ENCODE data around the gene MPDU1. TPM values are rescaled to one million over a fixed set of nuclear protein-coding genes. Genes with fewer than 3 reads are reported as not detected.

MPDU1 gene
- total RNA-seq, 1 donor from 2014 or later = 55.3 TPM

GRCh38 chr17:7588553-7589203 is 5.0 kb downstream of the MPDU1 start:
- ATAC-seq (no peak), DNase-seq (no peak)
- Histone ChIP-seq H3K36me3 (peaks cover 64% of the 10 kb centered on the region), H3K27me3 (ENCODE audit: low read depth) (no peaks in the 10 kb centered on the region), H3K4me1 (peaks cover 33% of the 10 kb centered on the region), H3K27ac (peak overlapping the region; percentile 49), H3K9me3 (no peaks in the 10 kb centered on the region), H3K4me3 (peak overlapping the region; percentile 40)
- intact Hi-C loops (cut with DNase I) = no loop called here
- TF ChIP-seq, protein P1, sequence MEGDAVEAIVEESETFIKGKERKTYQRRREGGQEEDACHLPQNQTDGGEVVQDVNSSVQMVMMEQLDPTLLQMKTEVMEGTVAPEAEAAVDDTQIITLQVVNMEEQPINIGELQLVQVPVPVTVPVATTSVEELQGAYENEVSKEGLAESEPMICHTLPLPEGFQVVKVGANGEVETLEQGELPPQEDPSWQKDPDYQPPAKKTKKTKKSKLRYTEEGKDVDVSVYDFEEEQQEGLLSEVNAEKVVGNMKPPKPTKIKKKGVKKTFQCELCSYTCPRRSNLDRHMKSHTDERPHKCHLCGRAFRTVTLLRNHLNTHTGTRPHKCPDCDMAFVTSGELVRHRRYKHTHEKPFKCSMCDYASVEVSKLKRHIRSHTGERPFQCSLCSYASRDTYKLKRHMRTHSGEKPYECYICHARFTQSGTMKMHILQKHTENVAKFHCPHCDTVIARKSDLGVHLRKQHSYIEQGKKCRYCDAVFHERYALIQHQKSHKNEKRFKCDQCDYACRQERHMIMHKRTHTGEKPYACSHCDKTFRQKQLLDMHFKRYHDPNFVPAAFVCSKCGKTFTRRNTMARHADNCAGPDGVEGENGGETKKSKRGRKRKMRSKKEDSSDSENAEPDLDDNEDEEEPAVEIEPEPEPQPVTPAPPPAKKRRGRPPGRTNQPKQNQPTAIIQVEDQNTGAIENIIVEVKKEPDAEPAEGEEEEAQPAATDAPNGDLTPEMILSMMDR (IDR thresholded peaks at IDR 0.05) = no peak

GRCh38 chr17:7589204-7589868 is 5.7 kb downstream of the MPDU1 start:
- Histone ChIP-seq H3K4me3 (peak overlapping the region; percentile 40), H3K36me3 (peaks cover 70% of the 10 kb centered on the region), H3K27ac (peak overlapping the region; percentile 49), H3K9me3 (no peaks in the 10 kb centered on the region), H3K4me1 (peaks cover 30% of the 10 kb centered on the region), H3K27me3 (ENCODE audit: low read depth) (no peaks in the 10 kb centered on the region)
- TF ChIP-seq, protein P1 (IDR thresholded peaks at IDR 0.05) = peak; percentile 85
- intact Hi-C loops (cut with DNase I) = no loop called here
- ATAC-seq = peak; percentile 85 to 87
- peak; percentile 90 for DNase-seq

- Histone ChIP-seq H3K27me3 (ENCODE audit: low read depth) (no peaks in the 10 kb centered on the region), H3K9me3 (no peaks in the 10 kb centered on the region), H3K4me1 (peaks cover 23% of the 10 kb centered on the region), H3K36me3 (peaks cover 78% of the 10 kb centered on the region), H3K4me3 (peak within 1 kb of the TSS; percentile 40), H3K27ac (peak within 1 kb of the TSS; percentile 49)
- DNase-seq (no peak), ATAC-seq (peak in 1 of 2 donors; percentile 2)
- TF ChIP-seq, protein P1 (IDR thresholded peaks at IDR 0.05) = no peak
- intact Hi-C loops (cut with DNase I) = no loop called here
These were observed 6.4 kb downstream of the MPDU1 start, which contains the start of gene SOX15 for GRCh38 chr17:7589891-7590691. SOX15 (minus strand) TSS chr17:7590094; CDS start chr17:7589676, 418 bp downstream.

DNA sequence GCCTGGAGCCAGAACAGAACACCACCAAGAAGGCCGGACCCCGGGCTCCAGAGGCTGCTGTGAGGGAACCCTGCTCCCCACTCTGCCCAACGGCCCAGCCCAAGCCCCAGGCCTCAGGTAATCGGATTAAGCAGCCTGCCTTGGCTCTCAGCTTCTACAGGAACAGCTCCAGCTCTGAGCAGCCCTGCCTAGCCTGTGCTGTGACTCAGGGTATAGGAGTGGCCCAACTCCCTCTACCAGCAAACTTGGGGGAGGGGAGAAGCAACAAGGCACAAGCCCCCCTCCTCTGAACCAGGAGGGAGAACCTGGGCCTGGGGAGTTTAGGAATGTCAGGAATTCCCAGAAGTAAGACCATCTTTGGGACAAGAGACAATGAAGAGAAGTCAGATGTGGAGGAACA is 7.1 kb downstream of the MPDU1 start:
- ATAC-seq (no peak), DNase-seq (no peak)
- H3K36me3 ChIP-seq = peaks cover 84% of the 10 kb centered on the region
- H3K4me1 ChIP-seq = peaks cover 21% of the 10 kb centered on the region
- TF ChIP-seq, protein P1 (IDR thresholded peaks at IDR 0.05) = no peak
- no peak overlapping the region for H3K4me3 ChIP-seq
- no peak overlapping the region for H3K27ac ChIP-seq
- H3K27me3 ChIP-seq (ENCODE audit: low read depth) = no peaks in the 10 kb centered on the region
- no peaks in the 10 kb centered on the region for H3K9me3 ChIP-seq
- intact Hi-C loops (cut with DNase I) = no loop called here

DNA sequence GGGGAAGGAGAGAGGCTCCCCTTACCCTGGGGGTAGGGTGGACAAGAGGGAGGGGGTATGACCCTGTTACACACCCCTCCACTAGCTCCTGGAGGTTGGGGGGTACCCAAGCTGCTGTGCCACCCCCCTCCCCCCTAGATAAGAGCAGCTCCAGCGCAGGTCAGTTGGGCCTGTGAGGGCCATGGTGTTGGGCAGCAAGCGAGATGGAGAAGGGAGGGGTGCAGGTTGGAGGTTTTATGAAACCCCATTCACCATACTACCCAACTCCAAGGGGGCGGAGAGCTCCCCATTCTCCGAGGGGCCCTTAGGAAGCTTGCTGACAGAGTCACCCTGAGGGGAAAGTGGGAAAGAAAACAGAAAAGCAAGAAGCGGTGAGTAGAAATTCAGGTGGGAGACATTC is 7.9 kb downstream of the MPDU1 start:
- Histone ChIP-seq H3K9me3 (no peaks in the 10 kb centered on the region), H3K36me3 (peaks cover 90% of the 10 kb centered on the region), H3K27ac (no peak overlapping the region), H3K27me3 (ENCODE audit: low read depth) (no peaks in the 10 kb centered on the region), H3K4me3 (no peak overlapping the region), H3K4me1 (peaks cover 21% of the 10 kb centered on the region)
- TF ChIP-seq, protein P1 (IDR thresholded peaks at IDR 0.05) = no peak
- ATAC-seq (no peak), DNase-seq (no peak)
- intact Hi-C loops (cut with DNase I) = no loop called here
